NCI-H446 treated with DMSO at 0.1 percent for 48 hours (cell line): ENCODE results near the gene CDC6.

Source experiments
- DNase-seq: peaks from one replicate; lab custom pipeline; 2025; lab: John Stamatoyannopoulos, UW

CDC6 gene, protein sequence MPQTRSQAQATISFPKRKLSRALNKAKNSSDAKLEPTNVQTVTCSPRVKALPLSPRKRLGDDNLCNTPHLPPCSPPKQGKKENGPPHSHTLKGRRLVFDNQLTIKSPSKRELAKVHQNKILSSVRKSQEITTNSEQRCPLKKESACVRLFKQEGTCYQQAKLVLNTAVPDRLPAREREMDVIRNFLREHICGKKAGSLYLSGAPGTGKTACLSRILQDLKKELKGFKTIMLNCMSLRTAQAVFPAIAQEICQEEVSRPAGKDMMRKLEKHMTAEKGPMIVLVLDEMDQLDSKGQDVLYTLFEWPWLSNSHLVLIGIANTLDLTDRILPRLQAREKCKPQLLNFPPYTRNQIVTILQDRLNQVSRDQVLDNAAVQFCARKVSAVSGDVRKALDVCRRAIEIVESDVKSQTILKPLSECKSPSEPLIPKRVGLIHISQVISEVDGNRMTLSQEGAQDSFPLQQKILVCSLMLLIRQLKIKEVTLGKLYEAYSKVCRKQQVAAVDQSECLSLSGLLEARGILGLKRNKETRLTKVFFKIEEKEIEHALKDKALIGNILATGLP

GRCh38 chr17:40287494-40288369, at the start of gene CDC6:
CDC6 (plus strand) TSS chr17:40287879; CDS start chr17:40289421, 1,542 bp downstream.
- peak; percentile 99 for DNase-seq

DNA sequence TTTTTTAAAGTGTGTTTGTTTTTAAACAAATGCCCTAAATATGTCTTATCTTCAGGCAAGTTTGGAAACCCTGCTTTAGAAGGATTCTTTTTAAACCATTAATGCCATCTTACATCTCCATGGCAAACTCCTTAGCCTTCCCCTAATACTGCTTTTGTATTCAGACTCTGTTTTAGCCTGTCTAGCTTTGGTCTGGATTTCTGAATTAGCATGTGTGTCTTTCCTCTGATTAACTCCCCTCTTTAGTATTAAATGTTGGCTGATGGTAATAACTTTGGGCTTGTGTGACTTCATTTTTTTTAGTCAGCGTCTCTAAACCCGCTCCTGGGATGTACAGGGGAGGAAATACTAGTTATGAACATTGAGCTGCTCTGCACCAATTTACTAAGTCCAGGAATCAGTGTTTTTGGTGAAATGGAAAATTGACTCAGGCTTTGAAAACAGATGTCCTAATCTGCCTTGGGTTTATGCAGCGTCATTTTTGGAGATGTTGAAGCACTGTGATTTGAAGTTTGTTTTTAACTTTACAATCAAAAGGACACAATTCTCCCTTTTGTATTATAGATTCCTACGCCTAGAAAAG, 46.3 kb upstream of the CDC6 start:
- DNase-seq, result no peak

- DNase-seq, result no peak
Measured at GRCh38 chr17:40242774-40243173, 44.9 kb upstream of the CDC6 start.

GRCh38 chr17:40243761-40244160, 43.9 kb upstream of the CDC6 start:
- no peak for DNase-seq

DNA sequence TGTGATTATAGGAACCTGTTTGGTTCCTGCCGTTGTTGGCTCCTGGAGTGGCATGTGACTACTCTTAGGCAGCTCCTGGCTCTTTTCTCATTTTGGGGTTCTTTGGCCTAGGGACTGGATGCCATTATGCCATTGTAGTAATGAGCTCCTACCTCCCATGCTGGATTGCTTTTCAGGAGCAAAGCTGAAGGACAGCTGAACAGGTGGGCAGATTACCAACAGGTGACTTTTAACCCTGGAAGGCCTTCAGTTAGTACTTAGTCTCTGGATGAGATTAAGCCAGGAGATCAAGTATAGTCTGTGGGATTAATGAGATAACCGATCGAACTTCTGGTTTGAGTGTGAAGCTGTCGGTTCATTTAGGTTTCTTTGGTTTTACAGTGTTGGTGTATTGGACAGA, 43.4 kb upstream of the CDC6 start:
- DNase-seq, result no peak

DNA sequence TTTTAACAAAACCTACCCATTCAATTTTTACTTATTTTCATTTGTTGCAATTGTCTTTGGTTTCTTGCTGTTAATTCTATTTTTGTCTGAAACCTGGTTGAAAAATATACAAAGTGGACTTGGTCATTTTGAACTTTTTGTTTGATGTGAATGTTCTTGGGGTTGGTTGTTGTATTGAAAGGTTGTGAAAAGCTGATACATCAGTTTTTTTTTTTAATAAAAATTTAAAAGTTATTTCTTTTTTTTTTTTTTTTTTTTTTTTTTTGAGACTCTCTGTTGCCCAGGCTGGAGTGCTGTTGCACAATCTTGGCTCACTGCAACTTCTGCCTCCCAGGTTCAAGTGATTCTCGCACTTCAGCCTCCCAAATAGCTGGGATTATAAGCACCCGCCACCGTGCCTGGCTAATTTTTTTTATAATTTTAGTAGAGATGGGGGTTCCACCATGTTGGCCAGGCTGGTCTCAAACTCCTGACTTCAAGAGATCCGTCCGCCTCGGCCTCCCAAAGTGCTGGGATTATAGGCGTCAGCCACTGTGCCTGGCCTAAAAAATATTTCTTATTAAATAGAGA, 39.7 kb upstream of the CDC6 start:
- no peak for DNase-seq

DNA sequence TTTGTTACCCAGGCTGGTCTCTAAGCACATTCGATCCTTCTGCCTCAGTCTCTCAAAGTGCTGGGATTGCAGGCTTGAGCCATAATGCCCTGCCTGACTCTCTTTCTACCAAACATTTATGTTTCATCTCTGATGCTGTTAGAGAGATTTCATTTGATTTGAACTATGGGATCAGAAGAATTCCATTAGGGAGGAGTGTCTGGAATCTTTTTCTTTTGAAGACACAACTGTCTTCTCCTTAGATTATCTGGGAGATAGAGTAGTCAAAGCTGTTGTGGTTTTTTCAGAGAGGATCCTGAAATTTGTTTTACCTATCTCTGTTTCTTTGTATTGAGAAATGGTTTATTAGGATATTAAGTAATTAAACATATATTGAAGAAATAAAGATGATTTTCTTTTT, 39.2 kb upstream of the CDC6 start:
- no peak for DNase-seq

DNA sequence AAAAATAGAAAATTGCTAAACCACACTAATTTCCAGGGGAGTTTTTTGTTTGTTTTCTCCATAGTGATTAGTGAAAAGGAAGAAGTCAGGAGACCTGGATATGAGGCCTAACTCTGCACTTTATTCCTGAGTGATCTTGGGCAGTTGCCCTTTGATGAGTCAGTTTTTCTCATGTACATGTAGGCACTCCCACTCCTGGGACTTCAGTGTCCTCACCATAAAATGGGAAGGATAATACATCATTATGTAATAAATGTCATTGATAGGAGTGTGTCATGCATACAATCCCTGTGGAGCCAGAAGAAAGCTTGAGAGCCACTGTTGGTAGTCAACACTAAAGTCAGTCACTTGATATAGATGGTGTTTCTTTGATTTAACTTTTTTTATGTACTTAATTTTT, 36.1 kb upstream of the CDC6 start:
- no peak for DNase-seq

DNA sequence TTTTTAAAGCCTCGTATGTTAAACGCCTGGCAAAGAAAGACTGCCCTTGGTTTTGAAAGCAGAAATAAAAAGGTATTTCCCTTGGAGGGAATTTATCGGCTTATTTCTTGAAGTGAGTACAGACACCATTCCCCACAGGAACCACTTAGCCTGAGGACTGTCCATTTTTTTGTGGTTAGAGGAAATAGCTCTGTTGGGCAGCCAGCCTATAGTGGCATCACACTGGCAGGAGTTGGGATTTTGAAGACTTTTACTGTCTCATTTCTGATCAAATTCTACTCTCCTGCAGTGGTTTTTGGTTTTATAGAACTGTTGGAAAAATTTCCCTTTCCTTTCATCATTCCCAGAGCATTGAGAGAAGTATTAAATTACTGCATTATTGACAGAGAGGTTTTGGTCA, 34.1 kb upstream of the CDC6 start:
- no peak for DNase-seq

DNA sequence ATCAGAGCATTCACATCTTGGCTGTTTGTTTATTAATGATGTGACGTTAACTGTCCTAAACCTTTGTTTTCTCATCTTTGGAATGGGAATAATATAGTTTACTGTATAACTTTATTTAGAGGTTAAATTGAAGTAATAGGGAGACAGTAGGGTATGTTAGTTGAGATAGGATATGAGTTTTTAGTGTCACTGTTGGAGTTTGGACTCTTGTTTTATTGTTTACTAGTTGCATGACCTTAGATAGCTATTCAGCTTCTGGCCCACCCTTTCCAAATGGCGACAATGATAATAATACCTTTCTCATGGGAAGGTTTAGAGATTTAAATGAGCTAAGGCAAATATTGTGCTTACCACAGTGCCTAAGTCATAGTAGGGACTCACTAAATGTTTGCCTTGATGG, 28.2 kb upstream of the CDC6 start:
- DNase-seq, result no peak

DNA sequence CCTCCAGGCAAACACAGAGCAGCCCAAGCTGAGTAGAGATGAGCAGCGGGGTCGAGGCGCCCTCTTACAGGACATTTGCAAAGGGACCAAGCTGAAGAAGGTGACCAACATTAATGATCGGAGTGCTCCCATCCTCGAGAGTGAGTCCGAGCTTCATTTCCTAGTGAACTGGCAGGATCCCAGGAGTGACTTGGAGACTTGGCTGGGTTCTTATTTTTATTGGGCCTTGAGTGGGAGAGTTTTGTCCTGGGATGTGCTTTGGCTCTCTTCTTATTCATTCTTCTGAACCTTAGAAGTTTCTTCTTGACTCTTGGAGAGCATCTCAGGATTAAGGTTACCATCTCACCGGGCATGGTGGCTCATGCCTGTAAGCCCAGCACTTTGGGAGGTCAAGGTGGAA, 27.2 kb upstream of the CDC6 start:
- DNase-seq, result no peak

DNA sequence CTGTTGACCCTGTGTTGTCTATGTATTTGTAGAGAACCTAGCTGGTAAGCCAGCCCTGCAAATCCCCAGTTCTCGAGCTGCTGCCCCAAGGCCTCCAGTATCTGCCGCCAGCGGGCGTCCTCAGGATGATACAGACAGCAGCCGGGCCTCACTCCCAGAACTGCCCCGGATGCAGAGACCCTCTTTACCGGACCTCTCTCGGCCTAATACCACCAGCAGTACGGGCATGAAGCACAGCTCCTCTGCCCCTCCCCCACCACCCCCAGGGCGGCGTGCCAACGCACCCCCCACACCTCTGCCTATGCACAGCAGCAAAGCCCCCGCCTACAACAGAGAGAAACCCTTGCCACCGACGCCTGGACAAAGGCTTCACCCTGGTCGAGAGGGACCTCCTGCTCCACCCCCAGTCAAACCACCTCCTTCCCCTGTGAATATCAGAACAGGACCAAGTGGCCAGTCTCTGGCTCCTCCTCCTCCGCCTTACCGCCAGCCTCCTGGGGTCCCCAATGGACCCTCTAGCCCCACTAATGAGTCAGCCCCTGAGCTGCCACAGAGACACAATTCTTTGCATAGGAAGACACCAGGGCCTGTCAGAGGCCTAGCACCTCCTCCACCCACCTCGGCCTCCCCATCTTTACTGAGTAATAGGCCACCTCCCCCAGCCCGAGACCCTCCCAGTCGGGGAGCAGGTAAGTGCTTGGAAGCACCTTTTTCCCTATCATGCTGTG, 23.1 kb upstream of the CDC6 start:
- DNase-seq, result no peak

DNA sequence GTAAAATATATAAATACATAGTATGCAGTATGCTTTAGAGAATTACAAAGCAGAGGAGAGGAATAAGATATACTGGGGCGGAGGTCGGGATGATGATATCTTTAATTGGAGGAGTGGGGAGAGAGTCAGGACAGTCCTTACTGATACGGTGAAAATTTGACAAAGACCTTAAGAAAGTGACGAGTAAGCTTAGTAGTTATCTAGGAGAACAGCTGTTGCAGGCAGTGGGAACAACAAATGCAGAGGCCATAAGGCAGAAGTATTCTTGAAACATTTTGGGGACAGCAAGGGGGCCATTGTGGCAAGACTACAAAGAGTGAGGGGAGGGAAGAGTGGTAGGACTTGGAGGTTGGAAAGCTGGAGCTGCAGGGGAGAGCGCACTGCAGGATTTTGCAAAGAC, 22.3 kb upstream of the CDC6 start:
- DNase-seq, result no peak

DNA sequence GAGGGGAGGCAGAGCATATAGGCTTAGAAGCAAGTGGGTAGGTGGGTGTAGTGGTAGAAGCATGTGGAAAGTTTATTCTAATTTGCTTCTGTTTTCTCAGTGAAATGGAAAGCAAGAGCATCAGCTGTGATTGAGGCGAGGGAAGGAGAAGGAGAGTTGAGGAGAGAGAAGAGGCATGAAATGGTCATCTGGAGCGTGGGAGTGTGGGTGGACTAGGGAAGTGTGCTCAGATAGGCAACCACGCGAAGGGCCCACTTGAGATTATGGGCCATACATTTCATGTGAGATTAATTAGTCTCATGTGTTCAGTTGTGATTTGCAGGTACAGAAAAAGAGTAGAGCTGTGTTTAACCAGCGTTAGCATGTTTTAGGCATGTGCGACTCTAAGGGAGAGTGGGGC, 20.8 kb upstream of the CDC6 start:
- no peak for DNase-seq

- no peak for DNase-seq
Measured at GRCh38 chr17:40268141-40268712, 19.5 kb upstream of the CDC6 start.

GRCh38 chr17:40278414-40278813, 9.3 kb upstream of the CDC6 start:
- DNase-seq, result no peak

- no peak for DNase-seq
Measured at GRCh38 chr17:40279402-40279801, 8.3 kb upstream of the CDC6 start.

DNA sequence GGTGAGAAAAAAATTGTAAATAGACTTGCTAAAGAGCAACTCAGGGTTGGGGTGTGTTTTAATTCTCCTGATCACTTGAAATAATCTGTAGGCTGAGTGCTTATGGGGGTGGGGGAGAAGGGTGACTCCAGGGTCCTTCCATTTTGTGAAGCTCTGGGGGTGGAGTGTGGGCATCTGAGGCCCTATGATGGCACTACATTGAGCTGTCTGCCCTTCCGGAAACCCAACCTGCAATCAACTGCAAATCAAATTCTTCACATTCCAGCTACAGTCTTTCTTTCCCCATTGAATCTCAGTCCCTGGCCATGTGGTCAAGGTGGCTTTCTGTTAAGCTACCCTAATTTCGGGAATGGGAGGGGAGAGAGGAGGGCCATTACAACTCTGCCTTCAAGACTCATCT, 6.0 kb upstream of the CDC6 start:
- DNase-seq, result no peak

DNA sequence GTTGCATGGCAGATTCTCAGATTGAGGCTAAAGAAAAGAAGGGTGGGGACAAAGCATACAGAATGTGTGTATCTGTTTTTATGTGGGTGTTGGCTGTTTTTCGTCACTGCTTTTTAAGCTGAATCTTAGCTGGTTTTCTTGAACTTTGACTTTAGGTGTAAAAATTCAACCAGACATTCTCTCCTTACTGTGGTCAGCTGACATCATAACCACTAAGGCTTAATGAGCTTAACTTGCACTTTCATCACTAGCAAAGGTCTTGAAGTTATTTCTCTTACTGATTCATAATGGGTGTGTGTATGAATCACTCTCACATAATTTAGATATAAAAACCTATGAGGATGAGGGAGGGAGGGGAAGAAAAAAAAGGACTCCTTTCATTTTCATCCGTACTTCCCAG, 4.0 kb upstream of the CDC6 start:
- DNase-seq, result no peak

GRCh38 chr17:40284085-40284713, 3.5 kb upstream of the CDC6 start:
- no peak for DNase-seq

GRCh38 chr17:40286473-40286872, 1.2 kb upstream of the CDC6 start:
- DNase-seq, result no peak
